ENCODE measurements around the gene CLMN. TPM values are rescaled to one million over a fixed set of nuclear protein-coding genes. Genes with fewer than 3 reads are reported as not detected.

The CLMN gene
- total and polyA plus RNA-seq, 8 donors: 5.3 to 42.9 (median 20.1) TPM

DNA sequence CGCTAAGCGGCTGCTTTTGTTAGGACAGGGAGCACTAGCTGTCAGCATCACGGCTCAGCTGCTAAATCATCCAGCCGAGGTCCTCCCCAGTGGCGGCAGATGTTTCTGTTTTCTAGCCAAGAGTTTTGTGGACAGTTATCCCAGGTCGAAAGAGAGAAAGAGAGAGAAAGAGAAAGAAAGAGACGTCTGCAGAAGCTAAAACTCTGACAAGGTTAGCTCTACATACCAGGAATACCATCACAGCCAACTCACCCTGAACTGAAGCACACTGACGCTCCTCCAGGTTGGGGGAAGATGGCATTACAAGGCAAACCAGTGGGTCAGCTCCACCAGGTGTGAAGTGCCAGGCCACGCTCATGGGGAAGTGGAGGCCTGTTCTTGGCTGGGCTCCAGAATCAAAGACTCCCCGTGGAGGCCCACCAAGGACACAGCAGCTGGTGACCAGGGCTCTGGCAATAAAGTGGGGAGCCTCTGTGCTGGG is 97.5 kb downstream of the CLMN start:
- DNase-seq: peak in 1 of 2 donors; percentile 60
- WGBS, 5 donors: 71 to 81% (median 77%) methylated on average over 10 of the region's 10 CpGs
- no peak overlapping the region for H3K4me3 ChIP-seq
- H3K4me1 ChIP-seq: peaks cover 0 to 7% (median 6%) of the 10 kb centered on the region in 4 donors
- H3K9me3 ChIP-seq: no peaks in the 10 kb centered on the region
- TF ChIP-seq POLR2A (IDR thresholded peaks at IDR 0.05) (no peak), POLR2AphosphoS5 (IDR thresholded peaks at IDR 0.05) (no peak), EP300 (IDR thresholded peaks at IDR 0.05) (no peak)
- TF ChIP-seq, protein P1, sequence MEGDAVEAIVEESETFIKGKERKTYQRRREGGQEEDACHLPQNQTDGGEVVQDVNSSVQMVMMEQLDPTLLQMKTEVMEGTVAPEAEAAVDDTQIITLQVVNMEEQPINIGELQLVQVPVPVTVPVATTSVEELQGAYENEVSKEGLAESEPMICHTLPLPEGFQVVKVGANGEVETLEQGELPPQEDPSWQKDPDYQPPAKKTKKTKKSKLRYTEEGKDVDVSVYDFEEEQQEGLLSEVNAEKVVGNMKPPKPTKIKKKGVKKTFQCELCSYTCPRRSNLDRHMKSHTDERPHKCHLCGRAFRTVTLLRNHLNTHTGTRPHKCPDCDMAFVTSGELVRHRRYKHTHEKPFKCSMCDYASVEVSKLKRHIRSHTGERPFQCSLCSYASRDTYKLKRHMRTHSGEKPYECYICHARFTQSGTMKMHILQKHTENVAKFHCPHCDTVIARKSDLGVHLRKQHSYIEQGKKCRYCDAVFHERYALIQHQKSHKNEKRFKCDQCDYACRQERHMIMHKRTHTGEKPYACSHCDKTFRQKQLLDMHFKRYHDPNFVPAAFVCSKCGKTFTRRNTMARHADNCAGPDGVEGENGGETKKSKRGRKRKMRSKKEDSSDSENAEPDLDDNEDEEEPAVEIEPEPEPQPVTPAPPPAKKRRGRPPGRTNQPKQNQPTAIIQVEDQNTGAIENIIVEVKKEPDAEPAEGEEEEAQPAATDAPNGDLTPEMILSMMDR (IDR thresholded peaks at IDR 0.05): no peak
- H3K36me3 ChIP-seq: peaks cover 0 to 35% (median 32%) of the 10 kb centered on the region in 4 donors
- H3K27ac ChIP-seq: no peak overlapping the region
- no peaks in the 10 kb centered on the region for H3K27me3 ChIP-seq
- intact Hi-C loops (cut with DNase I; ENCODE audit: low total_unique reads): no loop called here

DNA sequence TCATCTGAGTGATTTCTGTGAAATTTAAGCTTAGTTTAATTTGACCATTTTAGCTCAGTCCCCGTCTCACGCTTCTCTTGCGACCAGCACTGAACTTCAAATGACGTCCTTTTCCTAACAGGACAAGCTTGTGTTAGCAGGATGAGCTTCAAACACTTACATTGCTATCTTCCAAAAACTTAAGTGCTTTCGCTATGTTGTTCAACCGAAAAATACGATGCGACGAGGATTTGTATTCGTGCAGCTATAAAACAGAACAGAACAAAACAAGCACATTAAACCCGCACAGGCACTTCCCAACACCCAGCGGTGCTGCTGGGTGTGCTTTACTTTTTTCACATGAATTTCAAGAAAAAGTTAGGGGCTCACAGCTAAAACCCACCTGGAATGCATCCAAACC is 98.2 kb downstream of the CLMN start:
- no peaks in the 10 kb centered on the region for H3K9me3 ChIP-seq
- no peak overlapping the region for H3K4me3 ChIP-seq
- intact Hi-C loops (cut with DNase I; ENCODE audit: low total_unique reads): no loop called here
- no peaks in the 10 kb centered on the region for H3K27me3 ChIP-seq
- 95 to 97% (median 95%) methylated on average over 12 of the region's 12 CpGs for WGBS, 5 donors
- no peak for DNase-seq
- peaks cover 0 to 35% (median 32%) of the 10 kb centered on the region in 4 donors for H3K36me3 ChIP-seq
- no peak for TF ChIP-seq POLR2A (IDR thresholded peaks at IDR 0.05)
- no peak for TF ChIP-seq EP300 (IDR thresholded peaks at IDR 0.05)
- TF ChIP-seq, protein P1 (IDR thresholded peaks at IDR 0.05): no peak
- no peak for TF ChIP-seq POLR2AphosphoS5 (IDR thresholded peaks at IDR 0.05)
- H3K27ac ChIP-seq: no peak overlapping the region
- peaks cover 0 to under 1% (median under 1%) of the 10 kb centered on the region in 4 donors for H3K4me1 ChIP-seq

DNA sequence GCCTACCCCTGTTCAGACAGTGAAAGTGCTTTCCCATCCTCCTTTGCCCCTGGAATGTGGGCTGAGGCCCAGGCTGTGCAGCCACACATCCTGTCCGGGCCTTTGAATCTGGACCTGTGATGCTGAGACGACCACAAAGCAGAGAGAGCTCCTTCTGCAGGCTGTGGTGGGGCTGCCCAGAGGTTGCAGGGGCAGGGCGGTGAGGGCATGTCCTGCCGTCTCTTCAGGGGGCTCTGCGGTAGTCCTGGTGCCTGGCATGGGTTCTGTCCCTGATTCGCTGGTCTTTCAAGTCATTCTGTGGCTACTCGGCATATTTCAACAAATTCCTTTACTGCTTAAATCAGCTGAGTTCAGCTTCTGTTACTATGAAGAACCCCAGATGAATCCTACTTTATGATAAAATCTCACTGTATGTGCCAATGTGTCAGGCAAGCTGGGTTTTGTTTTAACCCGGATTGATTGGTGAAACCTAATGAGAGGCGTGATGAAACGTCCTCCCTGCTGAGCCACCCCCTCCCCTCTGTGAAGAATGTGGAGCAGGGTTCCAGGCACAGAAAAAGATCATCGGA is 99.0 kb downstream of the CLMN start:
- H3K4me1 ChIP-seq: no peaks in the 10 kb centered on the region
- TF ChIP-seq POLR2AphosphoS5 (IDR thresholded peaks at IDR 0.05) (no peak), POLR2A (IDR thresholded peaks at IDR 0.05) (no peak), EP300 (IDR thresholded peaks at IDR 0.05) (no peak)
- TF ChIP-seq, protein P1 (IDR thresholded peaks at IDR 0.05): no peak
- WGBS, 5 donors: 69 to 88% (median 82%) methylated on average over 10 to 11 of the region's 11 CpGs
- no peak overlapping the region for H3K4me3 ChIP-seq
- DNase-seq: peak in 1 of 2 donors; percentile 41
- no peak overlapping the region for H3K27ac ChIP-seq
- H3K9me3 ChIP-seq: no peaks in the 10 kb centered on the region
- intact Hi-C loops (cut with DNase I; ENCODE audit: low total_unique reads): no loop called here
- H3K36me3 ChIP-seq: peaks cover 0 to 35% (median 32%) of the 10 kb centered on the region in 4 donors
- no peaks in the 10 kb centered on the region for H3K27me3 ChIP-seq

DNA sequence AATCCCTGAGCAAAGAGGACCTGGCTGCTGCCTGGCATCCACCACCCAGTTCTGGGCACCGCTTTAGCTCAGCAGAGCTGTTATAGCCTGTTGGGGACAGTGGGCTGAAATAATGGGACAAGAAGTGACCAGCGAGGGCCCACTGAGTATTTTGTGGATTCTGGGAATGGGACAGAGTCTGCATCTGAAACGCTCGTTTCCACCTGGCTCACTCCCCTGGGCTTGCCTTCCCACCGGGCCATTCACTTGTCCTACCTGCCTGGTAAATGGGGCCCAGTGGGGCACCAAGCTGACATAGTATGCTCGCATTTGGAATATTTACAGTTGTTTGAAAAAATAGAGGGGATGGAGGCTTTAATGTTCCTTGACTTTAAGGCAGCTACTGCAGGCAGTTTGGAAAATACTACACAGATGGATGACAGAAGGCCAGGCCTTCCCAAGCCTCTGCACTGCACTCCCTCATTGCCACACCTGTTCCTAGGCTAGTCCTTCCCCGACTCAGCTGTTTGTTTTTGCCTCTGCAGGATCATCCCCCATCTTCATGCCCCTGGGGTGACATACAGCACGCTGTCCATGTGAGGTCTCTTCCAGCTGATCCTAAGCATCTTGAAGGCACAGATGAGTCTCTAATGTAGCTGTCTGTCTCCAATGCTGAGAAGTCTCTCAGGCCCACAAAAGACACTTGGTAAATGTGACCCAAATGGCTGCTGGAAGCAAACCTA is 101.1 kb downstream of the CLMN start:
- H3K4me1 ChIP-seq: no peaks in the 10 kb centered on the region
- no peak overlapping the region for H3K27ac ChIP-seq
- H3K4me3 ChIP-seq: no peak overlapping the region
- intact Hi-C loops (cut with DNase I; ENCODE audit: low total_unique reads): no loop called here
- peaks cover 0 to 35% (median 32%) of the 10 kb centered on the region in 4 donors for H3K36me3 ChIP-seq
- TF ChIP-seq POLR2AphosphoS5 (IDR thresholded peaks at IDR 0.05) (no peak), POLR2A (IDR thresholded peaks at IDR 0.05) (no peak), EP300 (IDR thresholded peaks at IDR 0.05) (no peak)
- TF ChIP-seq, protein P1 (IDR thresholded peaks at IDR 0.05): no peak
- no peak for DNase-seq
- 87 to 95% (median 93%) methylated on average over 8 of the region's 8 CpGs for WGBS, 5 donors
- H3K9me3 ChIP-seq: no peaks in the 10 kb centered on the region
- no peaks in the 10 kb centered on the region for H3K27me3 ChIP-seq
